ENCODE data around the gene ADA. TPM values are rescaled to one million over a fixed set of nuclear protein-coding genes. Genes with fewer than 3 reads are reported as not detected.
A peak's percentile ranks its signal among the peaks of the same experiment; 100 is the strongest.

Gene ADA
- total RNA-seq, 1 donor from 2014 or later: 25.3 TPM

GRCh38 chr20:44686934-44687333, 35.4 kb upstream of the ADA start:
- peaks cover 25% of the 10 kb centered on the region for H3K4me1 ChIP-seq
- no peaks in the 10 kb centered on the region for H3K27me3 ChIP-seq
- H3K9me3 ChIP-seq: no peaks in the 10 kb centered on the region
- peak overlapping the region; percentile 39 for H3K27ac ChIP-seq
- DNase-seq (ENCODE audit: extremely low spot score in 2 of 2): no peak
- intact Hi-C loops (cut with DNase I): loop anchor here (10.0 kb wide), 1 partner anchor 178 kb away; no protein-coding TSS in a partner anchor
- H3K4me3 ChIP-seq: no peak overlapping the region
- no peaks in the 10 kb centered on the region for H3K36me3 ChIP-seq
- TF ChIP-seq CTCF (IDR thresholded peaks at IDR 0.05) (no peak), POLR2AphosphoS5 (IDR thresholded peaks at IDR 0.05; ENCODE audit: insufficient read depth in 1 of 2, low read depth in 1 of 2) (no peak), POLR2A (IDR thresholded peaks at IDR 0.05) (no peak)

DNA sequence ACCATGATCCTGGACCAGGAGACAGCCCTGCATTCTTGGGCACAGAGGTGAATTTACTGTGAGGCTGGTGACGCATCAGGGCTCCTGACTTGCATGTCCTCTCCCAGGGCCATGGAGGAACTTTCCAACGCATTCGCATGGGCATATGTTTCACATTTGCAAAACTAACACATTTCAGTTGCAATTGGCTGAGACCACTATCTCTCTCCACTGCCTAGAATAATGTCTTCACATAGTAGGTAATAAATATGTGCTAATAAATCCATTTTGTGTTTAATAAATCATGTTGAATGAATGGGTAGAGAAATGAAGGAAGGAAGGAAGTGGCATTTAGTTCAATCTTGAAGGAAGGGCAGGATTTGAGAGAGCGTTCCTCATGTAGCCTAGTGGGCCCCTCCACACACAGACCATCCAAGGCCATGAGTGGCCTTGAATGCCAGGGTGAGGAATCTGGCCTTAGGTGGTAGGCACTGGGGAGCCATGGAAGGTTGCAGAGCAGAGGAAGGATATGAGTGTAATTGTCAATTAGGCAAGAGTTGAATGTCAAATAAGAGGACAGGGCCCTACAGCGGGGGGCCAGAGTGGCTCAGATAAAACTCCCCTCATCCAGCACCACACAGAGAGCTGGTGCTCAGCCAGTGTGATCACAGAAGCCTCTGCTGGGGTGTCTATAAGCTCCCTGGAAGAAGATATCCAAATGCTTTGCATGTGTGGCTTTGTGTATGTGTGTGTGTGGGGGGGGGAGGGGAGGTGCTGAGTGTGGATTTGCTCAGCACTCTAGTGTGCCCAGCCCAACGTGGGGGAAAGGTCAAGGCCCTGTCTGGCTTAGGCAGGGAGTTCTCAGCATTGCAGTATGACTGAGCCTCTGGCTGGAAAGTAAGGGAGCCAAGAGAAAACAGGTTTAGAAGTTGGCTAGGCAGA, 32.8 kb upstream of the ADA start:
- H3K9me3 ChIP-seq: no peaks in the 10 kb centered on the region
- H3K4me3 ChIP-seq: no peak overlapping the region
- H3K4me1 ChIP-seq: peaks cover 9% of the 10 kb centered on the region
- no peak overlapping the region for H3K27ac ChIP-seq
- H3K27me3 ChIP-seq: no peaks in the 10 kb centered on the region
- no peak for DNase-seq (ENCODE audit: extremely low spot score in 2 of 2)
- no peaks in the 10 kb centered on the region for H3K36me3 ChIP-seq
- TF ChIP-seq POLR2AphosphoS5 (IDR thresholded peaks at IDR 0.05; ENCODE audit: insufficient read depth in 1 of 2, low read depth in 1 of 2): no peak
- intact Hi-C loops (cut with DNase I): loop anchor here (2.0 to 10.0 kb wide), 2 partner anchors 50 to 180 kb away; no protein-coding TSS in a partner anchor

DNA sequence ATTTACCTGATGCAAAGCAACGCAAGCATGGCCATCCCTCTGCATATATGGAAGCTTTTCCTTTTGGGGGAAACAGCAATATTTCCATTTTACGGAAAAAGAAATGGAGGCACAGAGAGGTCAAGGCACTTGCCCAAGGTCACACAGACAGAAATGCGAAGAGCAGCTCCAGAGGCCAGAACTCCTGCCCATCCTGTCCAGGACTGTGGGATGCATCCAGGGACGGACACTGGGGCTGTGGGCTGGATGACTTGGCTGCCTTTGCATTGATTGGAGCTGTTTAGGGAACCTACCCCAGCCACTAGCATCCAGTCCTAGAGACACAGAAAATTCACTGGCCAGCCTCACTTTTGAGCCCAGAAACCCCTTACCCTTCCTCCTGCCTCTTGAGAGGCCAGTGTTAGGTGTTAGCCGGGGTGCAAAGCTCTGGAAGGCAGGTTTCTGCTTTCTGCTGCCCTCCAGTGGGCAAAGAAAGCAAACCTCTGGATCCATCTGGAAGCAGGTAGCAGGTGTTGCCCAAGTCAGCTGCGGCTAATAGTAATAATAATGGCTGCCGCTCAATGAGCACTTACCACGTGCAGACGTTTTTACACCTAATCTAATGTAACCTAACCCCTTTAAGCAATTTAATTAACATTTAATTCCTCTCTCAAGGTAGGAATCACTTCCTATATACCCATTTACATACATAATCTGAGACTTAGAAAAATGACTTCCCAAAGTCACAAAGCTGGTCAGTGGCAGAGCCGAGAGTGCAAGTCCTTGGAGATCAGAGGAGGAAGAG, 32.0 kb upstream of the ADA start:
- TF ChIP-seq CTCF (IDR thresholded peaks at IDR 0.05): peak in 2 of 3 experiments; percentile 15 to 54
- no peak for TF ChIP-seq POLR2A (IDR thresholded peaks at IDR 0.05)
- no peak for TF ChIP-seq POLR2AphosphoS5 (IDR thresholded peaks at IDR 0.05; ENCODE audit: insufficient read depth in 1 of 2, low read depth in 1 of 2)
- H3K4me3 ChIP-seq: no peak overlapping the region
- H3K36me3 ChIP-seq: no peaks in the 10 kb centered on the region
- H3K9me3 ChIP-seq: no peaks in the 10 kb centered on the region
- peaks cover 9% of the 10 kb centered on the region for H3K4me1 ChIP-seq
- no peak overlapping the region for H3K27ac ChIP-seq
- intact Hi-C loops (cut with DNase I): loop anchor here (2.0 to 10.0 kb wide), 3 partner anchors 51 to 299 kb away; no protein-coding TSS in a partner anchor
- no peaks in the 10 kb centered on the region for H3K27me3 ChIP-seq
- no peak for DNase-seq (ENCODE audit: extremely low spot score in 2 of 2)

GRCh38 chr20:44681796-44682566, 30.5 kb upstream of the ADA start:
- H3K4me1 ChIP-seq: no peaks in the 10 kb centered on the region
- no peaks in the 10 kb centered on the region for H3K36me3 ChIP-seq
- H3K27me3 ChIP-seq: no peaks in the 10 kb centered on the region
- TF ChIP-seq CTCF (IDR thresholded peaks at IDR 0.05) (no peak), POLR2AphosphoS5 (IDR thresholded peaks at IDR 0.05; ENCODE audit: insufficient read depth in 1 of 2, low read depth in 1 of 2) (no peak)
- H3K27ac ChIP-seq: no peak overlapping the region
- H3K4me3 ChIP-seq: no peak overlapping the region
- H3K9me3 ChIP-seq: no peaks in the 10 kb centered on the region
- intact Hi-C loops (cut with DNase I): loop anchor here (2.0 to 10.0 kb wide), 2 partner anchors 183 to 297 kb away; no protein-coding TSS in a partner anchor
- DNase-seq (ENCODE audit: extremely low spot score in 2 of 2): no peak
